ENCODE results near the gene ZNF584.

ZNF584 gene

DNA sequence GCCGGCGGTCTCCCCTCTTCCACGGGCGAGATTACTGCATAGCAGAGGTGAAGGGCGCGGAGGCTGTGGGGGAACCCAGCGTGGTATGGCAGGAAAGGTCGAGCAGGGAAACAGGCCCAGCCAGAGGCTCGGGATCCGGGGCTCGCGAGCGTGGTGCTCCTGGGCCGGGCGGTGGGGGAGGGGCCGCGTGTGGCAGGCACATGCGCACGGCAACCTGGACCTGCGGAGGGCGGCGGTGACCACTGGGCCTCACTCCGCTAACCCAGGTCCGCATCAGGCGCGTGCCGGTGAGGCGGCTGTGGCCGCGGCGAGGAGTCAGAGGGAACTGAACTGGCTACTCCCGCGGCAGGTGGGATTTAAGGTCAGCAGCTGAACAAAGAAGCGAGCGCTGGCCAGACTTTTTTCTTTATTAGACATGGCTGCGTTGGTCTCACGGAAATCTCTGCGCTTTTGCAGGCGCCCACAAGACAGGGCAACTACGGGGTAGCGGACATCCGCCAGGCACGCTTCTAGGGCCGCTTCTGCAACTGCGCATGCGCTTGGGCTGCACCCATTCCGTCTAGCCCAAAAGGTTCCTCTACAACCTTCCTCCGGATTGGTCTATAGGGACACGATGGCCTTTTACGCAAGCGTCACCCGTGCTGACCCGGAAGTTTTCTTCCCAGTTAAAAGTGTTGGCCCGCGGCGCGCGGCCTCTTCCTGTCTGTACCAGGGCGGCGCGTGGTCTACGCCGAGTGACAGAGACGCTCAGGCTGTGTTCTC is 21.7 kb upstream of the ZNF584 start, which contains the start of gene RPS5:
Gene RPS5, plus strand, starts transcription at position 694 of the 762 bp plus-strand sequence. CDS start 869 bp downstream, outside the sequence.
- Histone ChIP-seq H3K27me3 (ENCODE audit: control insufficient read depth, insufficient read depth, low read length) (no peaks in the 10 kb centered on the region), H3K9ac (peak within 1 kb of the TSS; percentile 95), H3K4me1 (peaks cover 23% of the 10 kb centered on the region), H2AFZ (peak within 1 kb of the TSS; percentile 95), H3K9me3 (ENCODE audit: control insufficient read depth, low read length) (no peaks in the 10 kb centered on the region), H3K79me2 (peaks cover 12% of the 10 kb centered on the region), H3K36me3 (ENCODE audit: control insufficient read depth, insufficient read depth, low read length) (no peaks in the 10 kb centered on the region), H3K4me2 (ENCODE audit: low read length) (peak within 1 kb of the TSS; percentile 99), H3K4me3 (ENCODE audit: low read depth, low read length) (peak within 1 kb of the TSS; percentile 91), H3K27ac (peak within 1 kb of the TSS; percentile 98)
- TF ChIP-seq, protein P1, sequence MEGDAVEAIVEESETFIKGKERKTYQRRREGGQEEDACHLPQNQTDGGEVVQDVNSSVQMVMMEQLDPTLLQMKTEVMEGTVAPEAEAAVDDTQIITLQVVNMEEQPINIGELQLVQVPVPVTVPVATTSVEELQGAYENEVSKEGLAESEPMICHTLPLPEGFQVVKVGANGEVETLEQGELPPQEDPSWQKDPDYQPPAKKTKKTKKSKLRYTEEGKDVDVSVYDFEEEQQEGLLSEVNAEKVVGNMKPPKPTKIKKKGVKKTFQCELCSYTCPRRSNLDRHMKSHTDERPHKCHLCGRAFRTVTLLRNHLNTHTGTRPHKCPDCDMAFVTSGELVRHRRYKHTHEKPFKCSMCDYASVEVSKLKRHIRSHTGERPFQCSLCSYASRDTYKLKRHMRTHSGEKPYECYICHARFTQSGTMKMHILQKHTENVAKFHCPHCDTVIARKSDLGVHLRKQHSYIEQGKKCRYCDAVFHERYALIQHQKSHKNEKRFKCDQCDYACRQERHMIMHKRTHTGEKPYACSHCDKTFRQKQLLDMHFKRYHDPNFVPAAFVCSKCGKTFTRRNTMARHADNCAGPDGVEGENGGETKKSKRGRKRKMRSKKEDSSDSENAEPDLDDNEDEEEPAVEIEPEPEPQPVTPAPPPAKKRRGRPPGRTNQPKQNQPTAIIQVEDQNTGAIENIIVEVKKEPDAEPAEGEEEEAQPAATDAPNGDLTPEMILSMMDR (IDR thresholded peaks at IDR 0.05): peak; percentile 8

- Histone ChIP-seq H3K4me2 (ENCODE audit: low read length) (peak overlapping the region; percentile 99), H3K9ac (peak overlapping the region; percentile 47), H3K27me3 (ENCODE audit: control insufficient read depth, insufficient read depth, low read length) (no peaks in the 10 kb centered on the region), H2AFZ (peak overlapping the region; percentile 95), H3K79me2 (peaks cover 12% of the 10 kb centered on the region), H3K27ac (peak overlapping the region; percentile 98), H3K9me3 (ENCODE audit: control insufficient read depth, low read length) (no peaks in the 10 kb centered on the region), H3K36me3 (ENCODE audit: control insufficient read depth, insufficient read depth, low read length) (no peaks in the 10 kb centered on the region), H3K4me3 (ENCODE audit: low read depth, low read length) (peak overlapping the region; percentile 91), H3K4me1 (peaks cover 19% of the 10 kb centered on the region)
- TF ChIP-seq, protein P1 (IDR thresholded peaks at IDR 0.05): no peak
Measured at GRCh38 chr19:58387338-58388174, 20.9 kb upstream of the ZNF584 start.

DNA sequence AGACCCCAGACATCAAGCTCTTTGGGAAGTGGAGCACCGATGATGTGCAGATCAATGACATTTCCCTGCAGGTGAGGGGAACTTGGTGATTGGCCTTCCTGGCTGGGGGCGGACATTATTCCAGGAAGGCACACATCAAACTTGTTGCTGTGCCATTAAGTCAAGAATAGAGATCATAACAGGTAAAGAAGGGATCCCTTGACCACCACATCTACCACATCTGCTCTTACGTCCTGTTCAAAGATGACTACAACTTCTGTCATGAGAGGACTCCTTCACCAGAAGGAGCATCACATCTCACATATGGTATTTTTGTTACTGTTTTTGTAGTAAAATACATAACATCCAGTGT is 20.3 kb upstream of the ZNF584 start:
- H3K9ac ChIP-seq: no peak overlapping the region
- H3K27ac ChIP-seq: no peak overlapping the region
- TF ChIP-seq, protein P1 (IDR thresholded peaks at IDR 0.05): no peak

DNA sequence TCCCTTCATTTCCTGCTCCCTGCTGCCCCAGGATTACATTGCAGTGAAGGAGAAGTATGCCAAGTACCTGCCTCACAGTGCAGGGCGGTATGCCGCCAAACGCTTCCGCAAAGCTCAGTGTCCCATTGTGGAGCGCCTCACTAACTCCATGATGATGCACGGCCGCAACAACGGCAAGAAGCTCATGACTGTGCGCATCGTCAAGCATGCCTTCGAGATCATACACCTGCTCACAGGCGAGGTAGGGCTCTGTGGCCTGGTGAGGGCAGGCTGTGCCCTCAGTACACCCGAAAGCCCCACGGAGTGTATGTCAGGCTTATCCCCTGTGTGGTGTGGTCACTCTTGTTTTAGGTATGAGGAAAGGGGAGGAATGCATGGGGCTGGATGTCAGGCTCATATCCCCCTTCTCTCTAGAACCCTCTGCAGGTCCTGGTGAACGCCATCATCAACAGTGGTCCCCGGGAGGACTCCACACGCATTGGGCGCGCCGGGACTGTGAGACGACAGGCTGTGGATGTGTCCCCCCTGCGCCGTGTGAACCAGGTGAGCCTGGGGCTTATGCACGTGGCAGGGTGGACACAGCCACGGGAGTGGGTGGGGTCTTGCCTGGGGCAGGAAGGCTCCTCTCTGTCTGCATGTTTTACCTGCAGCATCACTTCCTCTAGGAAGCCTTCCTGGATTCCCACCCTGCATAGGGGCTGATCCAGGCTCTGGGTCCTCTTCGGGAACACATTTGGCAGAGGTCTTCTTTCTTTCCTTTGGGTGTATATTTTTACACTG is 15.3 kb upstream of the ZNF584 start:
- Histone ChIP-seq H2AFZ (no peak overlapping the region), H3K4me3 (ENCODE audit: low read depth, low read length) (no peak overlapping the region), H3K9ac (no peak overlapping the region), H3K36me3 (ENCODE audit: control insufficient read depth, insufficient read depth, low read length) (no peaks in the 10 kb centered on the region), H3K4me2 (ENCODE audit: low read length) (no peak overlapping the region), H3K27ac (no peak overlapping the region), H3K9me3 (ENCODE audit: control insufficient read depth, low read length) (no peaks in the 10 kb centered on the region), H3K4me1 (peaks cover 7% of the 10 kb centered on the region), H3K27me3 (ENCODE audit: control insufficient read depth, insufficient read depth, low read length) (no peaks in the 10 kb centered on the region), H3K79me2 (peaks cover 5% of the 10 kb centered on the region)
- TF ChIP-seq, protein P1 (IDR thresholded peaks at IDR 0.05): no peak

More for the DNA sequence above, 20.3 kb upstream of the ZNF584 start:
- peak overlapping the region; percentile 99 for H3K4me2 ChIP-seq (ENCODE audit: low read length)
- H3K36me3 ChIP-seq (ENCODE audit: control insufficient read depth, insufficient read depth, low read length): no peaks in the 10 kb centered on the region
- no peaks in the 10 kb centered on the region for H3K27me3 ChIP-seq (ENCODE audit: control insufficient read depth, insufficient read depth, low read length)
- peak overlapping the region; percentile 91 for H3K4me3 ChIP-seq (ENCODE audit: low read depth, low read length)
- H2AFZ ChIP-seq: no peak overlapping the region
- H3K9me3 ChIP-seq (ENCODE audit: control insufficient read depth, low read length): no peaks in the 10 kb centered on the region
- H3K4me1 ChIP-seq: peaks cover 19% of the 10 kb centered on the region
- H3K79me2 ChIP-seq: peaks cover 14% of the 10 kb centered on the region
